H1 (cell line): ENCODE measurements around the gene DIAPH2. TPM values are rescaled to one million over a fixed set of nuclear protein-coding genes. Genes with fewer than 3 reads are reported as not detected.
"Not testable (repeated sequence)": the region's sequence is repeated elsewhere in the genome, so short reads cannot be mapped to it uniquely, and the experiment has no call there.

Source experiments
- CTCF ChIA-PET: fragments of 300-600 bp; sonication (Branson Sonifier 250); formaldehyde crosslinking; loops from one replicate; lab custom pipeline; 2021; ENCODE audit not compliant: partially characterized antibody; lab: Charles Lee
- POLR2A ChIA-PET: fragments of 300-600 bp; sonication (Branson Sonifier 250); formaldehyde crosslinking; loops from one replicate; lab custom pipeline; 2021; ENCODE audit warnings: inconsistent platforms; ENCODE audit not compliant: partially characterized antibody; lab: Charles Lee
- DNase-seq, 2 experiments: peaks; one replicate each; pipeline versions ENCODE4 v3.0.0 to v3.0.0-alpha.2; 2010 to 2022; ENCODE audit warnings: low spot score in 2 of 2, low read depth in 1 of 2, mixed read lengths in 1 of 2
- FAIRE-seq: peaks from 2 replicates; lab custom pipeline; 2011; peaks lifted over from hg19 to GRCh38; lab: Jason Lieb, UNC
- H2AFZ ChIP-seq: 2 replicates; pipeline ENCODE4 v1.8.1; 2012; ENCODE audit warnings: low read length, inconsistent platforms
- H2AK5ac ChIP-seq: 2 replicates; pipeline ENCODE4 v1.6.1; 2013; ENCODE audit warnings: low read depth, low read length
- H2BK120ac ChIP-seq: replicated peaks from 2 replicates; pipeline ENCODE3; 2013; ENCODE audit warnings: low read depth, low read length, inconsistent platforms
- H2BK12ac ChIP-seq: 2 replicates; pipeline ENCODE4 v1.6.1; 2013; ENCODE audit warnings: low read depth, low read length
- H2BK15ac ChIP-seq: 2 replicates; pipeline ENCODE4 v1.6.1; 2013; ENCODE audit warnings: low read length
- H2BK20ac ChIP-seq: 2 replicates; pipeline ENCODE4 v1.6.1; 2013; ENCODE audit warnings: low read length
- H2BK5ac ChIP-seq: 2 replicates; pipeline ENCODE4 v1.6.1; 2013; ENCODE audit warnings: low read depth, low read length
- H3K14ac ChIP-seq: 2 replicates; pipeline ENCODE4 v1.6.1; 2013; ENCODE audit warnings: inconsistent platforms; ENCODE audit not compliant: insufficient read length
- H3K18ac ChIP-seq: 2 replicates; pipeline ENCODE4 v1.6.1; 2013; ENCODE audit warnings: low read length; ENCODE audit errors: extremely low read depth
- H3K23ac ChIP-seq: 2 replicates; pipeline ENCODE4 v1.6.1; 2013; ENCODE audit warnings: inconsistent platforms; ENCODE audit not compliant: insufficient read length
- H3K23me2 ChIP-seq: 2 replicates; pipeline ENCODE4 v1.6.1; 2013; ENCODE audit warnings: low read depth, low read length
- H3K27ac ChIP-seq: 2 replicates; pipeline ENCODE4 v1.6.1; 2011; ENCODE audit warnings: low read depth, low read length, inconsistent platforms
- H3K27me3 ChIP-seq, 4 experiments: replicated peaks in 1 of 4; 1 replicate in 1 of 4; 2 replicates in 3 of 4; pipeline versions ENCODE4 v1.6.1 to v1.8.1; 2011 to 2013; ENCODE audit warnings: low read length in 3 of 4, mild to moderate bottlenecking in 3 of 4, inconsistent platforms in 2 of 4, mixed read lengths in 2 of 4, moderate library complexity in 1 of 4; ENCODE audit not compliant: control insufficient read depth in 3 of 4, insufficient read depth in 3 of 4; ENCODE audit errors: extremely low read depth in 1 of 4
- H3K36me3 ChIP-seq, 4 experiments: 2 replicates each; pipeline versions ENCODE4 v1.6.1 to v1.8.1; 2011 to 2013; ENCODE audit warnings: mild to moderate bottlenecking in 4 of 4, low read length in 3 of 4, moderate library complexity in 2 of 4, control low read depth in 1 of 4, inconsistent platforms in 1 of 4; ENCODE audit not compliant: insufficient read depth in 4 of 4, control insufficient read depth in 2 of 4
- H3K4ac ChIP-seq: replicated peaks from 2 replicates; pipeline ENCODE3; 2013; ENCODE audit warnings: low read length, low read depth, mixed read lengths, inconsistent platforms; ENCODE audit not compliant: insufficient read length
- H3K4me1 ChIP-seq, 4 experiments: replicated peaks in 1 of 4; 1 replicate in 1 of 4; 2 replicates in 3 of 4; pipeline versions ENCODE4 v1.6.1 to v1.8.1; 2011 to 2013; ENCODE audit warnings: low read length in 3 of 4, inconsistent platforms in 2 of 4, mixed read lengths in 1 of 4; ENCODE audit not compliant: insufficient read depth in 4 of 4, control insufficient read depth in 3 of 4
- H3K4me2 ChIP-seq, 2 experiments: 2 replicates each; pipeline versions ENCODE4 v1.6.1 to v1.8.1; 2011 to 2013; ENCODE audit warnings: low read depth in 2 of 2, low read length in 2 of 2, control low read depth in 1 of 2, inconsistent platforms in 1 of 2, mild to moderate bottlenecking in 1 of 2; ENCODE audit not compliant: insufficient read depth in 1 of 2
- H3K4me3 ChIP-seq, 4 experiments: fragments of 200-600, 300-600 bp in 1 of 4; sonication (generic), shearing (Covaris generic), sonication (Bioruptor Twin) in 1 of 4; 2 replicates each; pipeline versions ENCODE4 v1.5.1 to v1.8.1; 2011 to 2016; ENCODE audit warnings: low read length in 4 of 4, low read depth in 3 of 4, control low read depth in 2 of 4, inconsistent platforms in 2 of 4, mild to moderate bottlenecking in 2 of 4, mixed read lengths in 1 of 4, moderate library complexity in 1 of 4; ENCODE audit not compliant: insufficient read depth in 2 of 4; ENCODE audit errors: extremely low read depth in 1 of 4
- H3K56ac ChIP-seq: replicated peaks from 2 replicates; pipeline ENCODE3; 2013; ENCODE audit warnings: low read depth, mild to moderate bottlenecking, mixed read lengths, low read length, inconsistent platforms; ENCODE audit not compliant: insufficient read length
- H3K79me1 ChIP-seq: 2 replicates; pipeline ENCODE4 v1.6.1; 2013; ENCODE audit warnings: low read depth, low read length, control low read depth
- H3K79me2 ChIP-seq, 2 experiments: 2 replicates each; pipeline versions ENCODE4 v1.6.1 to v1.8.1; 2012 to 2013; ENCODE audit warnings: low read length in 2 of 2, mild to moderate bottlenecking in 2 of 2, inconsistent platforms in 1 of 2; ENCODE audit not compliant: insufficient read depth in 2 of 2, control insufficient read depth in 1 of 2
- H3K9ac ChIP-seq, 4 experiments: replicated peaks in 1 of 4; 1 replicate in 1 of 4; 2 replicates in 3 of 4; pipeline versions ENCODE4 v1.6.1 to v1.8.1; 2011 to 2013; ENCODE audit warnings: low read depth in 3 of 4, low read length in 3 of 4, control low read depth in 2 of 4, mild to moderate bottlenecking in 2 of 4, moderate library complexity in 2 of 4, inconsistent platforms in 1 of 4; ENCODE audit errors: extremely low read depth in 1 of 4
- H3K9me3 ChIP-seq, 2 experiments: 2 replicates each; pipeline versions ENCODE4 v1.6.1 to v1.8.1; 2012 to 2013; ENCODE audit warnings: mild to moderate bottlenecking in 2 of 2, moderate library complexity in 2 of 2, control low read depth in 1 of 2, inconsistent platforms in 1 of 2, low read depth in 1 of 2, low read length in 1 of 2, mixed read lengths in 1 of 2; ENCODE audit not compliant: insufficient read depth in 2 of 2
- H4K20me1 ChIP-seq, 2 experiments: replicated peaks in 1 of 2; 2 replicates each; pipeline versions ENCODE3 to v1.8.1; 2011 to 2013; ENCODE audit warnings: inconsistent platforms in 2 of 2, low read length in 2 of 2, mild to moderate bottlenecking in 1 of 2; ENCODE audit not compliant: insufficient read depth in 2 of 2, control insufficient read depth in 1 of 2
- H4K5ac ChIP-seq: 2 replicates; pipeline ENCODE4 v1.6.1; 2013; ENCODE audit warnings: low read length, low read depth, mixed read lengths, inconsistent platforms; ENCODE audit not compliant: insufficient read length
- H4K8ac ChIP-seq: 2 replicates; pipeline ENCODE4 v1.8.0; 2013; ENCODE audit warnings: mild to moderate bottlenecking, moderate library complexity, low read length, inconsistent platforms; ENCODE audit not compliant: insufficient read depth; ENCODE audit errors: extremely low read depth
- H4K91ac ChIP-seq: replicated peaks from 2 replicates; pipeline ENCODE3; 2013; ENCODE audit warnings: low read length, mixed read lengths, inconsistent platforms; ENCODE audit not compliant: insufficient read length
- ATF2 ChIP-seq: IDR thresholded peaks from 2 replicates; pipeline ENCODE4 v1.6.1; 2012; ENCODE audit warnings: low read length, inconsistent platforms
- RAD21 ChIP-seq, 2 experiments: IDR thresholded peaks in 1 of 2; conservative IDR thresholded peaks in 1 of 2; 2 replicates each; pipeline ENCODE4 v1.6.1; 2011; ENCODE audit warnings: low read depth in 2 of 2, low read length in 2 of 2, improper control_type of control experiment in 1 of 2, inconsistent platforms in 1 of 2, mild to moderate bottlenecking in 1 of 2, moderate library complexity in 1 of 2
- SRF ChIP-seq: IDR thresholded peaks from 2 replicates; pipeline ENCODE4 v1.6.1; 2011; ENCODE audit warnings: mild to moderate bottlenecking, low read depth, low read length, moderate library complexity
- TEAD4 ChIP-seq: IDR thresholded peaks from 2 replicates; pipeline ENCODE4 v1.6.1; 2012; ENCODE audit warnings: low read depth, low read length, inconsistent platforms, mixed read lengths
- WGBS, 2 experiments: shearing (Covaris generic) in 1 of 2; methylation state at CpG; one replicate each; pipeline versions ENCODE4 v1.1.6 to v1.1.7; 2013 to 2015; ENCODE audit warnings: low lambda C conversion rate in 2 of 2, mixed read lengths in 2 of 2, inconsistent platforms in 1 of 2, low coverage in 1 of 2, missing lambda C conversion rate in 1 of 2; ENCODE audit not compliant: insufficient replicate concordance in 2 of 2, insufficient coverage in 1 of 2, insufficient read length in 1 of 2; ENCODE audit errors: extremely low coverage in 1 of 2, missing lambda C conversion rate in 1 of 2; 5-methylcytosine and 5-hydroxymethylcytosine counted together
- polyA plus RNA-seq, 7 experiments: library from polyadenylated mRNA; depleted of rRNA in 3 of 7; stranded (reverse) in 5 of 7; unstranded in 2 of 7; fragments of >200 nt in 5 of 7; fragments of 200-250 nt in 2 of 7; gene quantifications; 1 replicate in 5 of 7; 2 replicates in 1 of 7; 4 replicates in 1 of 7; pipeline versions ENCODE4 v1.2.1 to v1.2.3, GENCODE V29; 2011 to 2013; ENCODE audit warnings: missing spikeins in 2 of 7, mixed read lengths in 2 of 7
- total RNA-seq: library from RNA; stranded (reverse); fragmentation: NEBNext Ultra II Directional; extraction: Animal tissue kit (Norgen Biotek cat#: 25700); gene quantifications from 2 replicates; pipeline ENCODE4 v1.2.1, GENCODE V29; 2021

The DIAPH2 gene
- total and polyA plus RNA-seq, 2 of the 8 experiments (the other 6 are each of a cell fraction or from before 2014, with no cell fraction given), result 4.4 to 24.3 TPM

- TF ChIP-seq ATF2 (no peak), SRF (no peak), RAD21 (IDR thresholded peaks at IDR 0.05 in 1 of 2, conservative IDR thresholded peaks at IDR 0.05 in 1 of 2; ENCODE audit: low read depth in 2 of 2, low read length in 2 of 2) (no peak), TEAD4 (no peak)
Observed at GRCh38 chrX:96841325-96841724, 156.7 kb downstream of the DIAPH2 start (continued).

GRCh38 chrX:96841866-96842265 lies 157.2 kb downstream of the DIAPH2 start:
- H3K27me3 ChIP-seq, H4K91ac ChIP-seq, H3K27ac ChIP-seq, H2BK12ac ChIP-seq, H2BK15ac ChIP-seq, H2BK20ac ChIP-seq, H3K9ac ChIP-seq, CTCF ChIA-PET, H3K56ac ChIP-seq, H3K23me2 ChIP-seq, H3K36me3 ChIP-seq, H3K18ac ChIP-seq, H2AFZ ChIP-seq, FAIRE-seq, H4K5ac ChIP-seq, H2BK120ac ChIP-seq, DNase-seq, H3K23ac ChIP-seq, H4K20me1 ChIP-seq, POLR2A ChIA-PET, H4K8ac ChIP-seq, H2AK5ac ChIP-seq, H3K14ac ChIP-seq, H3K9me3 ChIP-seq, H3K79me2 ChIP-seq, H3K79me1 ChIP-seq, H3K4ac ChIP-seq: not testable (repeated sequence)
- 20% methylated on average over 2 of the region's 3 CpGs; no CpG with 5 or more reads in 1 of the 2 experiments for WGBS, 2 experiments
- Histone ChIP-seq H2BK5ac (peak overlapping the region; percentile 83; the same call in 1 of the 2 replicates), H3K4me3 (peak overlapping the region in 1 of 4 experiments; percentile 19; a peak in 1 of 8 replicates), H3K4me1 (peaks cover 0 to 11% (median 4%) of the 10 kb centered on the region in 4 experiments; a peak in 4 of 7 replicates), H3K4me2 (peak overlapping the region; percentile 28 to 54; a peak in 1 of 4 replicates)
